ENCODE measurements around the gene ADIG.

ADIG gene

GRCh38 chr20:38581013-38581412 is at the start of gene ADIG:
Gene ADIG, plus strand, starts transcription at chr20:38581197. Its CDS starts 54 bp downstream, at chr20:38581251.
- DNase-seq (ENCODE audit: low read depth in 2 of 2), result no peak

DNA sequence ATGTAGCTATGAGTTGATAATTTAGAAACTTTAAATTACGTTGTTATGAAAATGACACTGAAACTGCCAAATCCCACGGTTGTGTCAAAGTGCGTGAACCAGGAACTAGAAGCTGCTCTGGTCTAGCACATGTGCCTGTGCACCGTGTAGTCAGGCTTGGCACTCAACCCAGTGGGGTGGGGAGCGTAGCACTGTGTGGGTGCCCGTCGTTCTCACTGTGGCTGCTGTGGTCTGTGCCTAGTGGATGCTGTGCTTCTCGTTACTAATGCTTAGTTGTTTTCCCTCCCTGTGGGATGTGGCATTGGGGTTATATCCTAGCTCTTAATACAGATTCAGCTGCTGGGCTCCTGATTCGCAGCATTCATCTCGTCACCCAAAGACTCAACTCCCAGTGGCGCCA is 46.2 kb upstream of the ADIG start:
- no peak for DNase-seq (ENCODE audit: low read depth in 2 of 2)

DNA sequence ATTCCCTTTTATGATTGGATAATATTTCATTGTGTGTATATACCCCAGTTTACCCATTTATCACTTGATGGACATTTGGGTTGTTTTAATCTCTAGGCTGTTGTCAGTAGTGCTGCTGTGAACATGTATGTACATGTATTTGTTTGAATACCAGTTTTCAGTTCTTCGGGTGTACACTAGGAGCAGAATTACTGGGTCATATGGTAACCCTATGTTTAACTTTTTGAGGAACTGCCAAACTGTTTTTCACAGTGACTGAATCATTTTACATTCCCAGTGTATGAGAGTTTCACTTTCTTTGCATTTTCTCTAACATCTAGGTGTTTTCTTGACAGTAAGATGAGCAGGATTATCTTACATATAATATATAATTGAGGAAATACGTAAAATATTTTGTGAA is 44.7 kb upstream of the ADIG start:
- DNase-seq (ENCODE audit: low read depth in 2 of 2), result no peak

GRCh38 chr20:38537176-38537575 is 43.8 kb upstream of the ADIG start:
- no peak for DNase-seq (ENCODE audit: low read depth in 2 of 2)

GRCh38 chr20:38538789-38539188 is 42.2 kb upstream of the ADIG start:
- no peak for DNase-seq (ENCODE audit: low read depth in 2 of 2)

- no peak for DNase-seq (ENCODE audit: low read depth in 2 of 2)
These were observed 37.7 kb upstream of the ADIG start for GRCh38 chr20:38543014-38543906.

DNA sequence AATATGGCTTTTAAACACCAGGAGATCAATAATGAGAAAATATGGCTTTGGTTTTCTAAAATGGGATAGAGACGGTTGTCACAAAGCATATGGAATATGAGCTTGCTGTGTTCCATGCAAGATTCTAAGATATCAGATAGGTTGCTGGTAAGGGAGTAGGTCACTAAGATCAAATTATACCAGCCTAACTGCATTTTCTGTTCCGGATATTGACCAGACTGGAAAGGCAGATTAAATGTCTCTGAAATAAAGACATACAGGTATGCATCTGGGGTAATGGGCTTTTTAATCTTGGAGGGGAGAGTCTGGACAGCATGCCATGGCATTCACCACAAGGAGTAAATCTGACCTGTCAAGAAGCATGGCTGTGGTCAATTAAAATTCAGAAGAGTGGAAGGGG is 35.2 kb upstream of the ADIG start:
- DNase-seq (ENCODE audit: low read depth in 2 of 2), result no peak

DNA sequence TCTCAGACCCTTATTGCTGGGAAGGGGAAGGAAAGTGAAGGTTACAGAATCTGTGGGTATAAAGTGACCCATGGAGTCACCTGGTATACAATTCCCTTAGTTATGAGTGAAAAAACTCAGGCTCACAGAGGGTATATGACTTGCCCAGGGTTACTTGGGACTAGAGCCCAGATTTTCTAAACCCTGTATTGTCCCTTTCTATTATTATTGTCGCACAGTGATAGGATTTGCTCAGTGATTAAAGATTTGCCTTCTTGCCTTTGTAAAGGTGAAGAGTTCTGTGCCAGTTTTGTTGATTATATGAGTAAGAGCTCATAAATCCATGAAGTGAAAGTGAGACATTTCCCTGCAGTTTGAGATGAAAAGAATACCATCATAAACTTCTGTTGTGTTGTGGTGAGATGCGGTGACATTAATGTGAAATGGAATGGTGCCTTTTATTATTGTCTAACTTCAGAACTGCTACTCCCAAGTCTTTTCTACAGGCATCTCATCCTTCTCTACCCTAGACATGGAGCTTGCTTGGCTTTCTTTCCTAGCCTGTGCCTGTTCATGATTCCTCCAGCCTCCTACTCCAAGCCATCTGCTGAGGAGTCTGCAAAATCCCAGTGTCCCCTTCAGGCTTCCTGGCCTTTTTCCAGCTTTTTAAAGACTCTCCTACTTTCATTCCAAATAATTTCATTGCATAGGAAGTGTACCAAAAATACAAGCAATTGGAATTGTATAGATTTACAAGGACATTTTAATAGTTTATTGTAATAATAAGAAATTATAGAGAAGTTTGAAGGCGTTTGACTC is 33.5 kb upstream of the ADIG start:
- DNase-seq (ENCODE audit: low read depth in 2 of 2), result no peak

DNA sequence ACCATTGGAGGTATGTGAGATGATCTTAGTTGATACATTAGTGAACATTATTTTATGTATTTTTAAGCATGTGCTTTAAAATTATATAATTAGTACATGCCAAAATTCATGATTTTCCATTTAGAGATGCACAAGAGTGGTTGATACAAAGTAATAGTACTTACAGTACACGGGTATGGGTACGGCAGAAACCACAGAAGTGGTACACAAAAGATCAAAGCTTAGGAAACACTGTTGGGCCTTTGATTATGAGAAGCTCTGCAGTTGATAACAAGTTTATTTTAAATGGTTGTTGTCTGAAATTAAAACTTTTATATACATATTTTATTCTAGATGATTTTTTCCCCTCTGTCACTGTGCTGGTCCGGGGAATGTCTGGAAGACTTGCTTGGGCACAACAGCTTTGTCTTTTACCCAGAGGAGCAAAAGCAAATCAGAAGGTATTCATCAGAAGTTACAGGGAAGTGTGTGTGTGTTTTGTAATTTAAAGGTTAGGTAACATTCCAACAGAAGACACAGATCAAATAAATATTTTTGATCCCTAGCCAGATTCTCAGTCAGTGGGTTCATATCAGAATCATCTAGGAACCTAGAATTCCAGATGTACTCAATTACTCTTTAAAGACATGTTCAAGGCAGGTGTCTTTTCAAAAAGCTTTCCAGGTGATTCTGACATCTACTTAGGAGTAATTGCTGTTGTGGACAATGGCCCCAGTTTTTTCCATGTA is 32.5 kb upstream of the ADIG start:
- no peak for DNase-seq (ENCODE audit: low read depth in 2 of 2)

GRCh38 chr20:38550274-38550673 is 30.7 kb upstream of the ADIG start:
- no peak for DNase-seq (ENCODE audit: low read depth in 2 of 2)

DNA sequence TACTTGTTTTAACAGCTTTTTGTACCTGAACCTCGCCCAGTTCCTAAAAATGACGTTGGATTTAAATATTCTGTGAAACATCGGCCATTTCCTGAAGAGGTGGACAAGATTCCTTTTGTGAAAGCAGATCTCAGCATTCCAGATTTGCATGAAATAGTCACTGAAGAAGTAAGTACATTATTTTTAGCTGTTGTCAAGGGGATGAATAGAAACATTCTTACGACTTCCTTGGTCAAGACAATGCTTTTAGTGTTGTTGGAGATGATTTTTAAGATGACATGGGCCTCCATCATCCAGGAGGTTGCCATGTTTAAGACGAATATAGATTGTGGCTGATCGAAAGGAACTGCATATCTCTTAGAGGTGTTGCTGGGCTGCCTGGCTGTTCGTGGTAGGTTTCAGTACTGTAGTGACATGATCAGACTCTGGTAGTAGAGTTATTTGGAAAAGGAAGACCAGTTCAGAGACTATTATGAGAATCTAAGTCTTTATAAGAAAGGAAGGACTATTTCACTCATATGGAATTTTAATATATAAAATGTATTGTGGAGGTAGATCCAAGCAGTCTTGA is 29.9 kb upstream of the ADIG start:
- DNase-seq (ENCODE audit: low read depth in 2 of 2), result no peak

DNA sequence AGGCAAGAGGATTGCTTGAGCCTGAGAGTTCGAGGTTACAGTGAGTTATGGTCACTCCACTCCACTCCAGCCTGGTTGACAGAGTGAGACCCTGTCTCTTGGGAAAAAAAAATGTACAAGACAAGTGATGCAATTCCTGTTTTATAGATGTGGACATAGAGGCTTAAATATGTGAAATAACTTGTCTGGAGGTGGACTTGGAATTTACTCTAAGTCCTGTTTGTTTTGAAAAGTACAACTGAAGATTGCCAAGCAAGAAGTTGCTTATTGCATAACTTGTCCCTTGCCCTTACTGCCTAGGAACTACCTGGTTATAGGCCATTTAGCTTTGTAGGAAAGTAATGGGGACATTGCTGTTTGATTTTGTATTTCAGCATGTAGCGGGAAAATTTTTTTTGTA is 26.0 kb upstream of the ADIG start:
- DNase-seq (ENCODE audit: low read depth in 2 of 2), result no peak

DNA sequence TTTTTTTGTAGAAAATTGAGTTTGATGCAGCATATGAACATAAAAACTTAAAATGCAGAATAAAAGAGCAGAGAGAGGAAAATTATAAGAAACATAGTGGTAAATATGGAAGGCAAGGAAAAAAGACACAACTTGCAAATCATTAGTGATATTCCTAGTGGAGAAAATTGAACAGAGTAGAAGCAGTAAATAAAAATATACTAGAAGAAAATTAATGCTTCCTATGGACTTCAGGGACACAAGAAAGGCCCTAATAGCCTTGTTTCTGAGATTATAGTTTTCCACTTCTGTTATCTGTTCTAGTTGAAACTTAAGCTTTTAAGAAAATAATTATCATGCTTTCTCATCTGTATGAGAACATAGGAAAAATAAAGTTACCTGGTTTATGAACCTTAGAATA is 25.6 kb upstream of the ADIG start:
- no peak for DNase-seq (ENCODE audit: low read depth in 2 of 2)

GRCh38 chr20:38557174-38557573 is 23.8 kb upstream of the ADIG start:
- no peak for DNase-seq (ENCODE audit: low read depth in 2 of 2)

- DNase-seq (ENCODE audit: low read depth in 2 of 2), result no peak
These were observed 22.2 kb upstream of the ADIG start for GRCh38 chr20:38558596-38559360.

- DNase-seq (ENCODE audit: low read depth in 2 of 2), result no peak
These were observed 21.2 kb upstream of the ADIG start for GRCh38 chr20:38559764-38560163.

DNA sequence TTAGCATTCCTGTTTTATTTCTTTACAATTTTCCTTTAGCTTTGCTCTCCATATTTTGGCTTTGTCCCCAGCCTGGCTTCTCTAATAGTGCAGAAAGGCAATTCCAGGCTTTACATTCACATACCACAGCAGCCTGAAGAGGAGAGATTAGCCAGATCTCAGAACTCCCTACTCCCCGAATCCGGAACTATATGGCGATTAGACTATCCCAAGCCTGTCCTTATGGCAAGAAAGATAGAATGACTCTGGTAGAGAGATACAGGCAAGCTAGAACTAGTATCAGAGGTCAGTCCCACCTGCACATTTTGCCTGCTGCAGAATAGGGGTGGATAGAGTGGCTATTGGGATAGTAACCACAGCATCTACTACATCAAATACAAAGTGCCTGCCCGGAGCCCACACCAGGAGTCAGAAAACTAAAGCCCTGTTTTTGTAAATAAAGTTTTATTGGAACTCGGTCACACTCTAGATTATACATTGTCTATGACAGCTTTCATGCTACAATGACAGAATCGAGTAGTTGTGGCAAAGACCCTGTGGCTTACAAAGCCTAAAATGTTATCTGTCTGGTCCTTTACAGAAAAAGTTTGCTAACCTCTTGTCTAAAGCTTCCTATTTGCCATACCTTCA is 17.1 kb upstream of the ADIG start:
- no peak for DNase-seq (ENCODE audit: low read depth in 2 of 2)

DNA sequence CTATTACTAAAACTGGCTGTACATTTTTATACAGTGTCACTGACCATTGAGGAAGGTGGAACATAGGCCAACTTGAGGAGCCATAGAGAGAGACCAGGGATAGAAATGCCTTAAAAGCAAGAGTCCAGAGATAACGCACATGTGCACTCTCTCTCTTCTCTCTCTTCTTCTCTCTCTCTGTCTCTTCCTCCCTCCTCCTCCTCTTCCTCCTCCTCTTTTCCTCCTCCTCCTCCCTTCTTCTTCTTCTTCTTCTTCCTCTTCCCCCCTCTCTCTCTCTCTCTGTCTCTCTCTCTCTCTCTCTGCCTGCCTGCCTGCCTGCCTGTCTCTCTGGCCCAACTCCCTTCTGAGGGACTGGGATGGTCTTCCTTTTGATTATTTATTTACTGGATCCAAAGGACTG is 16.3 kb upstream of the ADIG start:
- DNase-seq (ENCODE audit: low read depth in 2 of 2), result no peak

GRCh38 chr20:38566036-38566598 is 14.9 kb upstream of the ADIG start:
- DNase-seq (ENCODE audit: low read depth in 2 of 2), result no peak

- DNase-seq (ENCODE audit: low read depth in 2 of 2), result no peak
These were observed 11.1 kb upstream of the ADIG start for GRCh38 chr20:38569747-38570525.
